ENCODE data around the gene COL12A1. TPM values are rescaled to one million over a fixed set of nuclear protein-coding genes. Genes with fewer than 3 reads are reported as not detected.
"Not testable (repeated sequence)": the region's sequence is repeated elsewhere in the genome, so short reads cannot be mapped to it uniquely, and the experiment has no call there.

Gene COL12A1
- polyA plus RNA-seq, 1 donor, result 311 TPM

- DNase-seq (ENCODE audit: low read depth), result no peak
These were observed 7.3 kb upstream of the COL12A1 start for GRCh38 chr6:75213112-75213511.

- DNase-seq (ENCODE audit: low read depth), result no peak
These were observed 6.2 kb upstream of the COL12A1 start for GRCh38 chr6:75211920-75212590.

GRCh38 chr6:75210885-75211739, 5.3 kb upstream of the COL12A1 start:
- DNase-seq (ENCODE audit: low read depth), result no peak

- DNase-seq (ENCODE audit: low read depth), result no peak
These were observed 3.4 kb upstream of the COL12A1 start for GRCh38 chr6:75209184-75209723.

GRCh38 chr6:75208298-75209183, 2.7 kb upstream of the COL12A1 start:
- DNase-seq (ENCODE audit: low read depth), result no peak

- no peak for DNase-seq (ENCODE audit: low read depth)
These were observed 906 bp upstream of the COL12A1 start for GRCh38 chr6:75206576-75207342.

GRCh38 chr6:75204959-75205775, 686 bp downstream of the COL12A1 start:
- DNase-seq (ENCODE audit: low read depth), result no peak

GRCh38 chr6:75204217-75204958, 1.5 kb downstream of the COL12A1 start:
- no peak for DNase-seq (ENCODE audit: low read depth)

- DNase-seq (ENCODE audit: low read depth), result no peak
These were observed 2.1 kb downstream of the COL12A1 start for GRCh38 chr6:75203721-75204120.

GRCh38 chr6:75202676-75203131, 3.1 kb downstream of the COL12A1 start:
- no peak for DNase-seq (ENCODE audit: low read depth)

- DNase-seq (ENCODE audit: low read depth), result no peak
These were observed 3.8 kb downstream of the COL12A1 start for GRCh38 chr6:75201901-75202672.

GRCh38 chr6:75201021-75201420, 4.8 kb downstream of the COL12A1 start:
- no peak for DNase-seq (ENCODE audit: low read depth)

GRCh38 chr6:75199889-75200288, 6.0 kb downstream of the COL12A1 start:
- no peak for DNase-seq (ENCODE audit: low read depth)

GRCh38 chr6:75196081-75196687, 9.7 kb downstream of the COL12A1 start:
- no peak for DNase-seq (ENCODE audit: low read depth)

- no peak for DNase-seq (ENCODE audit: low read depth)
These were observed 17.5 kb downstream of the COL12A1 start for GRCh38 chr6:75188221-75188925.

- not testable (repeated sequence) for DNase-seq (ENCODE audit: low read depth)
These were observed 19.3 kb downstream of the COL12A1 start for GRCh38 chr6:75186581-75186980.

GRCh38 chr6:75183099-75183541, 22.7 kb downstream of the COL12A1 start:
- DNase-seq (ENCODE audit: low read depth), result no peak
